GM18520 (cell line): ENCODE data around the gene PARD3B.

Experiments used
- ATAC-seq: cut with Tn5 transposase; IDR thresholded peaks from one replicate; pipeline ENCODE4 v1.9.1; 2021; ENCODE audit not compliant: unreplicated experiment

PARD3B gene

DNA sequence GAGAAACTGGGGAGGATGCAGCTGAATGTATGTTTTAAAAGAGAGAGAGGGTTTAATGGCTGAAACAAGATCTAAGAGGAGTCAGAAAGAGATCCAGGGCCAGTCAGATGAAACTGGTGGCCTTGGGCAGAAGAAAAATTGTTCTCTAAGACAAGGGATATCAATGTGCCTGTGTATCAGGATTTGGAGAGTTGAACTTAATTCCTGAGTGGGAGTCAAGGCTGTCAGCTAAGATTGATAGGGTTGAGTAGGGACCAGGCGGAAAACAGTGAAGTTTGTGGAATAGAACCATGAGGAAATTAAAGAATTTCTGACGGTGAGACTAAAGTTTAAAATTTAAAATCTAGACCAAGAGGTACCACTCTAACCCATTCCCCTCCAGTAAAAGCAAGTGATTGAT, 199.2 kb downstream of the PARD3B start:
- no peak for ATAC-seq

DNA sequence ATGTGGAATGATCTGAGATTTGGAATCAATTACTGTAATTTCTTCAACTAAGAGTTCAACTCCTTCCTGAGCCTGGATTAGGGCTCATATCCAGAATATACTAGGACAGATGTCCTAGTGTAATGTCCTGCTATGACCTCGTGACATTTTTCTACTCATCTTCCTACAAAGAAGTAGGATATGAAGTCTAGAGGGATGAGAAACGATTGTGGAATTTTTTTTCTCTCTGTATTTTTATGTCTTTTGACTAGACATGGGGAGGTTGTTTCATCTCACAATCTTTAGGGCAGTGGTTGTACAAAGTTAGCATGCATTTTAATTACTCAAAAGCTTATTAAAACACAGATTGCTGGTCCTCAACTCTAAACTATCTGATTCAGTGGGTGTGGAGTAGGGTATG, 203.0 kb downstream of the PARD3B start:
- ATAC-seq: no peak

DNA sequence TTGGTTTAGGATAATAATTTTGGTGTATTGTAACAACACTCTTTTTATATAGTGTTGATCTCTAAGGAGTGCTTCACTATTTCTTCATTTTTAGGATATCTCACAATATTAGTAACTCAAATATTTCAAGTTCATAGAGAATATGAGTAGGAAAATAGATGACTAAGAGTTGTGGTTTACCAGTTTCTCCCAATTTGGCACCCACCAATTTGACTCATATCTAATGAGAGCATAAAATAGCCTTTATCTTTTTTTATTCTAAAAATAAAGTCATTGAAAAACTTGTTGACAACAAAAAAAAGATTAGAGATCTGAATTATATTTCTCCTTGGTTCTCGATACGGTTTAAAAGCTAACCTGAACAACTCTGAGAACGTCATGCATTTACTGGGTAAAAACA, 204.0 kb downstream of the PARD3B start:
- no peak for ATAC-seq

DNA sequence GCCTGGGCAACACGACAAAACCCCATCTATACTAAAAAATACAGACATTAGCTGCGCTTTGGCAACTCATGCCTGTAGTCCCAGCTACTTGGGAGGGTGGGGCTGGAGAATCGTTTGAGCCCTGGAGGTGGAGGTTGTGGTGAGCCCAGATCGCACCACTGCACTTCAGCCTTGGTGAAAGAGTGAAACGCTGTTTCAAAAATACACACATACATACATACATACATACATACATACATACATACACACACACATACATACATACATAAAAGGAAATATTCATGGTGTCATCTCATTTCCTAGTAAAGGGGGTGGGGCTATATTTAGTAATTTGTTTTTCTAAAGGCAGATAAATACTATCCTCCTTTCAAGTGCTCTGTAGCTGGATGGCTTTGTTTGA, 205.1 kb downstream of the PARD3B start:
- ATAC-seq: no peak

DNA sequence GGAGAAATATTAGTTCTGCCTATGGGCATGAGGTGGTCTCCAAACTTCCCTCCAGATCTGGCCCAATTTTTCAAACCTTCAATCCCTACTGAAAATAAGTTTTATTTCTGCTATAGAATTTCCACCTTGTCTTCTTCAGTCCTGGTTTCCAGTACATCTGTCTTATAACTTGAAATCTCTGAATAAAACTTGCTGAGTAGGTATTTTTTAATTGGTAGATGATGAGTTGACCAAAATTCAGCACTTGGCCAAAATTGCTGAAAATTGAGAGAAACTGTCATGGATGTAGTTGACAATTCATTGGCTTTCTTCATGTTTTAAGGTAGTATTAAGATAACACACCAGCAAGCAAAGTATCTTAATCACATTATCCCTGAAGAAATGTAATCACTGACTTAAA, 206.2 kb downstream of the PARD3B start:
- ATAC-seq: no peak

DNA sequence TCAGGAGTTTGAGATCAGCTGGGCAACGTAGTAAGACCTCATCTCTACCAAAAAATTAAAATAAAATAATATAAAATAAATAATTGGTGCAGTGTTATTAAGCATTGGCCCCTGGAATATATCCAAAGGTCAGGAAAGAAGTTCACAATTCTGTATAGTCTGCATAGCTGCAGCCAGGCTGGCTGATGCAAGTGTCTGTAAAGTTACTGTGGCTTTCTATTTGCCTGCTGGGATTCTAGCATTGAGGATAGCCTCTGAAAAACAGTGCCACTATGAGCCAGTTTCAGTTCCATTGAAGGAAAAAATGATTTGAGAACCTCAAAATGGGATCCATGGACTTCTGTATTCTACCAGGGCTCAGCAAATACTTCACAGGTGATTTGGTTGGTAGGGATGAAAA, 208.6 kb downstream of the PARD3B start:
- ATAC-seq: no peak

DNA sequence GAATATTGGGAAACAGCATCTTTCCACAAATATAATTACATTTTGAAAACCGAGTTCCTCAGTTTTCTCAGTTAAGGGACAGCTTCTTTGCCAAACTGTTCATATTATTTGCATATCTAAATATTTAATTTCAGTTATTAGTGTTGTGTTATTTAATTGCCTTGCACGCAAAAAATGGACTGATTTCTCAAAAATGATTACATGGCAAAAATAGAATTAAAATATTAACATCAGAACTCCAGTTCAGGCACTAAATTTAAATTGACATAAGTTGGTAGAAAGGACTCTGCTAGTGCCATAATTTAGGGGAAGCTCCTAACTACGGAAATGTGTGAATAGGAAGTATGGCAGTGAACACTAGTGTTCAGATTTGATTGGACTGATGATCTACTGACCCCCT, 209.6 kb downstream of the PARD3B start:
- no peak for ATAC-seq

DNA sequence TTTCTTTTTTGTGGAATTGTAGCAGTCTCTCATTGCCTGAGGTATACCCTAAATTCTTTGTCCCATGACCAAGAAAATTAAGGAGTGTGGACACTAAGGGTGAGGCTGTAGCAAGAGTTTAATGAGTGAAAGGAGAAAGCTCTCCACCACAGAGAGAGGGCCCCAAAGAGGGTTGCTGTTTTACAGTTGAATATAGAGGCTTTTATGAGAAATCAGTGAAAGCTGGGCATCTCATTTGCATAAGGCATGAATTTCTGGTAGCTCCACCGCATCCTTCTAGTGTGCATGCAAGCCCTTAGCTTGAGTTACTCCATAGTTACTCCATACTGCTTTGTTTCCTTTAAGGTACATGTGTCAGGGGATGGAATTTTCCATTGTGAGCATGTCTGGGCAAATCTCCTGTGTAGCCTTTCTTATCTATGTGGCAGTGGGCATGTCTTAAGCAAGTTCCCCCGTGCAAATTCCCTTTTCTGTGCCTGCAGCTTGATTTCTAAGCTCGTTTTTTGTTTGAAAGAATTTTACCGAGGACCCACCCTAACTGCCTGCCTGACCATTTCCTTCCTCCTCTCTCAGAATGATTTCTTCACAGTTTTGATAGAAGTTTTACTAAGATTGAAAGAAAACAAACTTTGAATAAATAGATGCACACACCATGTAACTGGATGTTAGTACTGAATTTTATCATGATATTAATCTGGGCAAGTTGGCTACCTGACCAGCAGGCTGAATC, 218.9 kb downstream of the PARD3B start:
- ATAC-seq: no peak

DNA sequence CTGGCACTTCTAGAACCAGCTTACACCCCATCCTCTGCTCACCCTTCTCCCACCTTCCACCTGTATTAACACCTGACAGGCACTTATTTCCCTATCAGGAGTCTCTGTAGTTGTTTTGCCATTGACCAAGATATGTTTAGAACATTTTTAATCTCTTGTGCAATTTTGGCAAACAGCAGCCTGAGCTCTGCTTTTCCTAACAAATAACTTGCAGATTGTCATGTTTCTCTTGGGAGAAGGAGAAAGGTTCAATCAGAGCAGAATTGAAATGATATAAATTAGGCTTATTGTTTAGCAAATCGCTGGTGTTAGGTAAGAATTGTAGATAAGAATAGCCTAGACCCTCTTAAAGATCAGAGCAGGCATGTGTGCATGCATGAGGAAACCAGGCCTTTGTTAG, 225.5 kb downstream of the PARD3B start:
- ATAC-seq: no peak

DNA sequence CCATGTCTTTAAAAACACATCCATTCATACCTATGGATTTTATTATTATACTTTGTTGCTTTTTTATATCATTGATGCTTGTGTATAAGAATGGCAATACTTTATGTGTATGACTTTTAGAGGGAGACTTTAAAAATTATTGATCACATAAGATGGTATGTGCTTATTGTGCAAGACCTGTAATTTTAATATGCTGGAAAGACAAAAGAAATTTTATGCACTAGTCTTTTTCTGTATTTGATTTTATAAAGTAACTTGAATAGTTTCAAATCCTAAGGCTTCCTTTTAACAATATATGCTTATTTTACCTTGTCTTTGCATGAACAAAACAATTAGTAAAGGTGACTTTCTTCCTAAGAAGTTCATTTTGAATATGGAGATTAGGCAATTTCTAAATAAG, 226.4 kb downstream of the PARD3B start:
- no peak for ATAC-seq

DNA sequence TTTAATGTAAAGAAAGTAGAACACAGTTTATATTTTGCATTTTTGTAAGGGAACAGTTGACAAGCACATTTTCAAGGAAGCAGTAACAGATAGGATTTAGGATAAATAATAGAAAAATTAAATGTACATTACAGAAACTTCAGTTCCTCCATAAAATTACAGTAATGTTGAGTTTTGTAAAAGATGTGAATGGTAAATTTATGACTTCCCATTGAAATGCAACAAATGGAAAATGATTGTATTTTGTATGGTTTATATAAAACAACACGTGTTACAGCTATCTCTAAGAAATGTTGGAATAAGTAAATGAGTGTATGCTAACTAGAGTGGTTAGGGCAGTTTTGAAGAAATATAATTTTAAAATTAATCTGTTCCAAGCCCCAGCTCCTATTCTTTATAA, 227.3 kb downstream of the PARD3B start:
- no peak for ATAC-seq

DNA sequence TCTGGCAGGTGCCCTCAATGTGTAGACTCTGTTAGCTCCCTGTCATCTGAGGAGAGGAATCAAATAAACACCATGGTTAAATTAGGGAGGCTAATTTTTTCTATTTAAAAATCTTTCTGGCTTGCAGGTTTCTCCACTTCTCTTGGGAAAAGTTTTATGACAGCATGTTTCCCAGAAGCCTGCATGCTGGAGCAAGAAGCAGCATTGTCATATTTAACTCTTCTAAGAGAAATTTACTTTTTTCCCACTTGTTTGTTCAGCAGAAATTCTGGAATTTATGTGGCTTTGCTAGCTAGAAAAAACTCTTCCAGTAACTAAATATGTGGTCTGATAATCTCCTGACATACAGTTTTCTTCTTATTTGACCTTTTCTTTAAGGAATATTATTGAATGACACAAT, 230.5 kb downstream of the PARD3B start:
- ATAC-seq: no peak

DNA sequence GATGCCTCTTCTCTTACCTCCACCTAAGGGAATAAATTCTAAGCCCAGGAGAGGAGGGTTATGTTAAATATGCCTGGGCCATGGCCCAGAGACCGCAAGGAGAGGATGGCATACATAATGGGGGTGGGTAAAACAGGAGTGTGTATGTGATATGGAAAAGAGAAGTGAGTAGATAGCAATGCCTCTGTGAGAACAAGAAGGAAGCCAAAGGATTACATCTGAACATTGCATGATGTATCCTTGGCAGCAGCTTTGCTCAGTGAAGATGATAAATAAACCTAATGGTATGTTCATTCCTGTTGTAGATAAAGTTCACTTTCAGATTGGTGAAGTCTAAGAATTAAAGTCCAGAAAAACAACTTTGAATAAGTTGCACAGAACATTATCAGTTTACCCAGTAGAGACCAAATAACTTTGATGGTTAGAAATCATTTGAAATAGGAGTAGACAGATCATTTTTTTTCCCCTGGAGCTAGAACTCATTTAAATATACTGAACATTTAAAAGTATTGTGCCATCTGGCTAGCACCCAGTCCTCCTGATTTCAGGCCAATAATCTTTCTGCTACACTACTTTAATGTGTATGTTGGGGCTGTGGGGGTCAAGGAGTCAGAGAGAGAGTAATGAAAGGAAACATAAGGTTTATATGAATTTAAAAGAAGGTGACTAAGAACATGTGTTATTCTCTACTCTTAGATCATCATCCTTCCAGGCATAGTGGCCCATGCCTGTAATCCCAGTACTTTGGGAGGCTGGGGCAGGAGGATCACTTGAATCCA, 231.7 kb downstream of the PARD3B start:
- no peak for ATAC-seq

DNA sequence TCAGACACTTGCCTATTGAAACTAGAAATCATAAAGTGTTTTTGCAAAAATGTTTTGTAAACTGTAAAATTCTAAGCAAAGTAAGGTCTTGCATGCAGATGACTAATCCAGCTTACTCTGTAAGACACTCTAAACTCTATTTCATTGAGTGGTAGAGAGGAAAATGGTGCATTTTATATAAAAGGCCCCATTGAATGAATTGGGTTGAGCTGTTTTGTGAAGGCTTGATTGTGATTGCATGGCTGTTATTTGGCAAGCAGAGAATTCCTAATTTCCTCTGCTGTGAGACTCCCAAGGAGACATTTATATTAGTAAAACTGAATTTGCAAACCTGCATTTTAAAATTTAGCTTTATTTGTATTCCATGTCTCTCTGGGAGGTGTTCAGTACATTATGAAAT, 234.5 kb downstream of the PARD3B start:
- no peak for ATAC-seq

DNA sequence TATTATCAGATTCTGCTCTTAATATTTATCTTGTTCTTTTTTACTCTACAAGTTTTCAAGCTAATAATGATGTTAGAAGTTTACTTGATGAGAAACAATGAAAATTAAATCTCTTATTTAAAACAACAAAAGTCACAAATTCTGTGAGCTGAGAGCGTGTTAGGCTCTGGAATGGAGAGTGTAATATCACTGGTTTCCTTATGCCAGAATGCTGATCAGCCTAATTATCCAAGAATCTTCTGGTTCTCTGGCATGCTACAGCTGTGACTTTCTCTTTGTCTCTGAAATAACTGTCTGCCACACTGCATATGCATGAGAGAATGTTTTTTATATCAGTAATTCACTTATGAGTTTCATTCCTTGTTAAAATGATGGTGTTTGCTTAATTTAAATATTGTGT, 236.7 kb downstream of the PARD3B start:
- no peak for ATAC-seq

DNA sequence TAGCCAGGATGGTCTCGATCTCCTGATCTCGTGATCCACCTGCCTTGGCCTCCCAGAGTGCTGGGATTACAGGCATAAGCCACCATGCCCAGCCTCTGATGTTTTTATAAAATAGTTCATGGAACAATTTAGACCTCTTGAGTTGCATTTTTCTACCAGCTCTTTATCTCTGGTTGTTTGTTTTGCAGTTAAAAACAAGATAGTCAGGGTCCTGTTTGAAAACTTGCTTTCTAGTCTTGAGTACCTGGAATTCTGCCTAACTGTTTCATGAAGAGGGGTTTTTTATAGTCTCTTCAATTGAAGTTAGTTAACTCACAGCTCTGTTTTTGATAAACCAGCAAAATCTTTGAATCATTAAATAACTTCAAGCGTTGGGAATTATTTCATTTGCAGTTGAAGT, 244.8 kb downstream of the PARD3B start:
- ATAC-seq: no peak

DNA sequence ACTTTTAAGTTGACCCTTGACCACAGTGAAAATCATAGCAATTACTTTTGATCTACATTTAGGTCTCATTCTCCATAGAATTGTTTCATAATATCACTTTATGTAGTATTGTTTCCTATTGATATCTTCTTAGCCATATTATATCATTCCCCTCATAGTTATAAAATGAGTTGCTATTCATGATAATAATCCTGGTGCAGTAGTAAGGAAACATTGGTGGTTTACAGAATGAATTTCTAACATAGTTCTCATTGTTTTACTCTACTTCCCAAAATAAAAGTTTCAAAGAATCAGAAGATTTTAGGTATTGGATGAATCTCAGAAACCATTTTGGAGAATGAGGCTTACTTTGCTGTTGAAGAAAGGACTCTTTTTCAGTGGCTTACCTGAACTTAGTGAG, 246.0 kb downstream of the PARD3B start:
- ATAC-seq: no peak

DNA sequence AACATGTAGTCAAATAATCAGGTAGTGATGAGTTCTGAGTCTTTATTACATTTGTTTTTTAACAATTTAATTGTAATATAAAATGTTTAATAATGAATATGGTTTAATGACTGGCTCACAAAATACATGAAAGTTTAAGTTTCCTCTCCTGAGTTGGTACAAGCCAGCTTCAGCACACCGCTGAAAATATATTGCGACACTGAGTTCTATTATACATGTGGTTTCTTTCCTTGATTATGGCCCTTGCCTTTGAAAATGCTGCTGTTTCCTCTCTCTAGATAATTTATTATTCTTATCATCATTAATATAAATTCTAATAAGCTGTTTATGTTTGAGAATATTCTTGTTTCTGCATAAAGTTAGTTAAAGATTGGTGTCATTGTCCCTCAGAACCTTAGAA, 249.3 kb downstream of the PARD3B start:
- no peak for ATAC-seq

DNA sequence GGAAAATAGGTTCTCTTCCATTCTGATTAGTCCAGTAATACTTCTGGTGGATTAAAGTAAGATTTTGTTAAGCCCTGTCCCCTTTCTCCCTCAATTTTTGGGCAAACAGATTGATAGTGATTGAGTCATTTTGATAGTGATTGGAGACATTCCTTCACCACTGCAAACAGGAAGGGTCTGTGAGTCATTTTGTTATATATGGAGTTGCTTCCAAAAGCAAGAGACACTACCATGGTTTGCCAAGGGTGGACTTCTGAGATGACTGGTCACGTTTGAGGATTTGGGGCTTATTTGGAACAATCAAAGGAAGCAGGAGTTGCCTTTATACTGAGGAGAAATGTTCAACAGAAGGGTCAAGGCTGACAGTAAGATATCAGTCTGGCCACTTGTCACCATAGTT, 249.9 kb downstream of the PARD3B start:
- no peak for ATAC-seq

DNA sequence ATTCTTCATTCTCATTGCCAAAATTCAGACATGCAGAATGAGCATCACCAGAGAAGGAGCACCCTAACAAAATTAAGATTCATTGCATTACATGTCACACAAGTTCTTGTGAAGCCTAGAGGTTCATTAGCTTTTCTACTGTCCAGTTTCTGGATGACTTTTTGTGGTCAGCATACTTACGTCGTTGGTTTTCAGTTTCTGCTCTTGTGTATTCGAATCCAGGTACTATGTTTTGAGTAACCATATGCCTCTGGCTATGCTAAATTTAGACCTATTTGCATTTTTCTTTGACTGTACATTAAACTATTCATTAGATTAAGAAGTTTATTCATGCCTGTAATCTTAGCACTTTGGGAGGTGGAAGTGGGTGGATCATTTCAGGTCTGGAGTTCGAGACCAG, 251.3 kb downstream of the PARD3B start:
- ATAC-seq: peak; percentile 95

DNA sequence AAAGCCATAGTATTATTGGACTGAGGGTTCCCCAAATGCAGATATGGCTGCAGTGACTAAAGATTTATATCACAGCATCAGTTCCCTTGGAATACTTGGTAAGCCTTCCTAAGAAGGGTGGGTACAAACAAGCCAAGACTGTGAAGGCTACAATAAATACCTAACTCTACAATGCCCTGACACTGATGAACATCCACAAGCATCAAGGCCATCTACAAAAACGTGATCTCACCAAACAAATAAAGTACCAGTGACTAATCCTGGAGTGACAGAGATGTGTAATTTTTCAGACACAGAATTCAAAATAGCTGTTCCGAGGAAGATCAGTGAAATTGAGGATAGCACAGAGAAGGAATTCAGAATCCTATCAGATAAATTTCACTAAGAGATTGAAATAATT, 254.5 kb downstream of the PARD3B start:
- ATAC-seq: no peak

DNA sequence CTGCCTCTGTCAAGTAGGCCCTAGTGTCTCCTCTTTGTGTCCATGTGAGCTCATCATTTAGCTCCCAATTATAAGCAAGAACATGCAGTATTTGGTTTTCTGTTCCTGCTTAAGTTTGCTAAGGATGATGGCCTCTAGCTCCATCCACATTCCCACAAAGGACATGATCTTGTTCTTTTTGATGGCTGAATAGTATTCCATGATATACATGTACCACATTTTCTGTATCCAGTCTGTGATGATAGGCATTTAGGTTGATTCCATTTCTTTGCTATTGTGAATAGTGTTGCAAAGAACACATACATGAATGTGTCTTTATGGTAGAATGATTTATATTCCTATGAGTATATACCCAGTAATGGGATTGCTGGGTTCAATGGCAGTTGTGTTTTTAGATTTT, 263.2 kb downstream of the PARD3B start:
- no peak for ATAC-seq
